ENCODE results near the gene GPC6. TPM values are rescaled to one million over a fixed set of nuclear protein-coding genes. Genes with fewer than 3 reads are reported as not detected.
"Not testable (repeated sequence)": the region's sequence is repeated elsewhere in the genome, so short reads cannot be mapped to it uniquely, and the experiment has no call there.

Gene GPC6
- total RNA-seq, 1 donor from 2014 or later: 42.9 TPM

DNA sequence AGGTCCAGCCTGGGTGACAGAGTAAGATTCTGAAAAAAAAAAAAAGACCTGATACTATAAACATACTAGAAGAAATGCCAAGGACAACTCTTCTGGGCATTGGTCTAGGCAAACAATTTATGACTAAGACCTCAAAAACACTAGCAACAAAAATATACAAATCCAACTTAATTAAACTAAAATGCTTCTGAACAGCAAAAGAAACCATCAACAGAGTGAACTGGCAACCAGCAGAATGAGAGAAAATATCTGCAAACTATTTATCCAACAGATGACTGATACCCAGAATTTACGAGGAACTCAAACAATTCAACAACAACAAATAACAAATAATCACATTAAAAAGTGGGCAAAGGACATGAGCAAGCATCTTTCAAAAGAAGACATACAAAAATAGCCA, 26.8 kb upstream of the GPC6 start:
- H3K79me2 ChIP-seq (ENCODE audit: low read depth): no peaks in the 10 kb centered on the region
- Mint-ChIP-seq H3K36me3 (no peaks in the 10 kb centered on the region), H3K4me1 (no peaks in the 10 kb centered on the region), H3K27me3 (ENCODE audit: insufficient read depth, low read depth) (peaks cover 2% of the 10 kb centered on the region), H3K9me3 (peaks cover 6% of the 10 kb centered on the region), H3K4me3 (no peak overlapping the region), H3K27ac (no peak overlapping the region)
- TF ChIP-seq, protein P1, sequence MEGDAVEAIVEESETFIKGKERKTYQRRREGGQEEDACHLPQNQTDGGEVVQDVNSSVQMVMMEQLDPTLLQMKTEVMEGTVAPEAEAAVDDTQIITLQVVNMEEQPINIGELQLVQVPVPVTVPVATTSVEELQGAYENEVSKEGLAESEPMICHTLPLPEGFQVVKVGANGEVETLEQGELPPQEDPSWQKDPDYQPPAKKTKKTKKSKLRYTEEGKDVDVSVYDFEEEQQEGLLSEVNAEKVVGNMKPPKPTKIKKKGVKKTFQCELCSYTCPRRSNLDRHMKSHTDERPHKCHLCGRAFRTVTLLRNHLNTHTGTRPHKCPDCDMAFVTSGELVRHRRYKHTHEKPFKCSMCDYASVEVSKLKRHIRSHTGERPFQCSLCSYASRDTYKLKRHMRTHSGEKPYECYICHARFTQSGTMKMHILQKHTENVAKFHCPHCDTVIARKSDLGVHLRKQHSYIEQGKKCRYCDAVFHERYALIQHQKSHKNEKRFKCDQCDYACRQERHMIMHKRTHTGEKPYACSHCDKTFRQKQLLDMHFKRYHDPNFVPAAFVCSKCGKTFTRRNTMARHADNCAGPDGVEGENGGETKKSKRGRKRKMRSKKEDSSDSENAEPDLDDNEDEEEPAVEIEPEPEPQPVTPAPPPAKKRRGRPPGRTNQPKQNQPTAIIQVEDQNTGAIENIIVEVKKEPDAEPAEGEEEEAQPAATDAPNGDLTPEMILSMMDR (IDR thresholded peaks at IDR 0.05): no peak
- TF ChIP-seq EZH2 (IDR thresholded peaks at IDR 0.05) (no peak), EZH2phosphoT487 (IDR thresholded peaks at IDR 0.05) (no peak)
- H3F3A ChIP-seq (ENCODE audit: low read depth): no peaks in the 10 kb centered on the region
- H3K36me3 ChIP-seq: no peaks in the 10 kb centered on the region
- H3K4me3 ChIP-seq: no peak overlapping the region
- H3K4me1 ChIP-seq: no peaks in the 10 kb centered on the region
- no peak overlapping the region for H2AFZ ChIP-seq (replicated peaks)
- H3K9ac ChIP-seq: no peak overlapping the region
- no peaks in the 10 kb centered on the region for H3K27me3 ChIP-seq
- H3K4me2 ChIP-seq: no peak overlapping the region
- no peak overlapping the region for H3K27ac ChIP-seq
- no peaks in the 10 kb centered on the region for H4K20me1 ChIP-seq (ENCODE audit: low read depth)
- H3K9me3 ChIP-seq (ENCODE audit: low read depth): no peaks in the 10 kb centered on the region
- no peak for DNase-seq (ENCODE audit: low spot score)

DNA sequence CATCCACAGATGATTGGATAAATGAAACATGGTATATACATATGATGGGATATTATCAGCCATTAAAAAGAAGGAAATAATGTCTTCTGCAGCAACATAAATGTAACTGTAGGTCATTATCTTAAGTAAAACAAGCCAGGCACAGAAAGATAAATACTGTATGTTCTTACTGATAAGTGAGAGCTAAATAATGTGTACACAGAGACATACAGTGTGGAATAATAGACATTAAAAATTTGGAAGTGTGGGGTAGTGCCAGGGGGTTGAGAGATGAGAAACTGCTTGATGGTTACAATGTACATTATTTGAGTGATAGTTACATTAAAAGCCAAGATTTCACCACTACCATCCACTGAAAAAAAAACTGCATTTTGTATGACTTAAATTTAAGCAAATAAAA, 26.0 kb upstream of the GPC6 start:
- H3K4me1 Mint-ChIP-seq: no peaks in the 10 kb centered on the region
- peaks cover under 1% of the 10 kb centered on the region for H3K9me3 Mint-ChIP-seq
- Histone ChIP-seq H3K4me2 (no peak overlapping the region), H3K79me2 (ENCODE audit: low read depth) (no peaks in the 10 kb centered on the region), H4K20me1 (ENCODE audit: low read depth) (no peaks in the 10 kb centered on the region), H3K27ac (no peak overlapping the region), H3K27me3 (no peaks in the 10 kb centered on the region), H3K36me3 (no peaks in the 10 kb centered on the region), H3K9me3 (ENCODE audit: low read depth) (no peaks in the 10 kb centered on the region), H3K4me3 (no peak overlapping the region), H3F3A (ENCODE audit: low read depth) (no peaks in the 10 kb centered on the region), H3K4me1 (no peaks in the 10 kb centered on the region), H2AFZ (replicated peaks) (no peak overlapping the region), H3K9ac (no peak overlapping the region)
- H3K4me3 Mint-ChIP-seq: no peak overlapping the region
- no peak overlapping the region for H3K27ac Mint-ChIP-seq
- H3K36me3 Mint-ChIP-seq: no peaks in the 10 kb centered on the region
- TF ChIP-seq, protein P1 (IDR thresholded peaks at IDR 0.05): no peak
- TF ChIP-seq EZH2phosphoT487 (IDR thresholded peaks at IDR 0.05): no peak
- TF ChIP-seq EZH2 (IDR thresholded peaks at IDR 0.05): no peak
- H3K27me3 Mint-ChIP-seq (ENCODE audit: insufficient read depth, low read depth): no peaks in the 10 kb centered on the region
- no peak for DNase-seq (ENCODE audit: low spot score)

DNA sequence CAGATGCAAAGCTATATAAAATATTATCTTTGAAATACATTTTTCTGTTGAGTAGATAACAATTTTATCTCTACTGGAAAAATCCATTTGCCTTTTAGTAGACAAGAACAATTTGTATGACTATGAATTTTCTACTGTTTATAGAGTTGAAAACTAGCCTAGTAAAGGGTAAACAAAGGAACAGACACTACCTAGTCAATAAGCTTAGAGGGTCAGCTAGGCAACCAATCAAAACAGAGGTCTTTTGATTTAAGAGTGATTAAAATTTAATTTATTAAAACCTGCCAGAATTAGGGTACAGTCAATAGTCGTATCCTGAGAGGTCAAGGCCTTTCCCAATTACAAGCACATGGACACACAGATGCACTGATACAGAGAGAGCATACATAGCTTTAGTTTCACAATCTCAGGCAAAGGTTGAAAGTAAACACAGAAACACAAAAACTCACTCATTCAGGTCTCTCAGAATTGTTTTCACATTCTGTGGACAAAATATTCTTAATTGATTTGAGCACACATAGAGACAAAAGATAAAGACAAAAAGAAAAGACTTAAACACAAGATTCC, 24.5 kb upstream of the GPC6 start:
- Mint-ChIP-seq H3K36me3 (no peaks in the 10 kb centered on the region), H3K27ac (no peak overlapping the region), H3K27me3 (ENCODE audit: insufficient read depth, low read depth) (no peaks in the 10 kb centered on the region), H3K9me3 (no peaks in the 10 kb centered on the region), H3K4me1 (no peaks in the 10 kb centered on the region), H3K4me3 (no peak overlapping the region)
- no peaks in the 10 kb centered on the region for H3K36me3 ChIP-seq
- no peak overlapping the region for H2AFZ ChIP-seq (replicated peaks)
- no peak overlapping the region for H3K27ac ChIP-seq
- H3K79me2 ChIP-seq (ENCODE audit: low read depth): no peaks in the 10 kb centered on the region
- TF ChIP-seq, protein P1 (IDR thresholded peaks at IDR 0.05): no peak
- no peak for TF ChIP-seq EZH2 (IDR thresholded peaks at IDR 0.05)
- TF ChIP-seq EZH2phosphoT487 (IDR thresholded peaks at IDR 0.05): no peak
- no peaks in the 10 kb centered on the region for H4K20me1 ChIP-seq (ENCODE audit: low read depth)
- no peak overlapping the region for H3K4me3 ChIP-seq
- H3K4me2 ChIP-seq: no peak overlapping the region
- H3K9ac ChIP-seq: no peak overlapping the region
- no peaks in the 10 kb centered on the region for H3F3A ChIP-seq (ENCODE audit: low read depth)
- H3K27me3 ChIP-seq: no peaks in the 10 kb centered on the region
- no peaks in the 10 kb centered on the region for H3K4me1 ChIP-seq
- no peak for DNase-seq (ENCODE audit: low spot score)
- no peaks in the 10 kb centered on the region for H3K9me3 ChIP-seq (ENCODE audit: low read depth)

DNA sequence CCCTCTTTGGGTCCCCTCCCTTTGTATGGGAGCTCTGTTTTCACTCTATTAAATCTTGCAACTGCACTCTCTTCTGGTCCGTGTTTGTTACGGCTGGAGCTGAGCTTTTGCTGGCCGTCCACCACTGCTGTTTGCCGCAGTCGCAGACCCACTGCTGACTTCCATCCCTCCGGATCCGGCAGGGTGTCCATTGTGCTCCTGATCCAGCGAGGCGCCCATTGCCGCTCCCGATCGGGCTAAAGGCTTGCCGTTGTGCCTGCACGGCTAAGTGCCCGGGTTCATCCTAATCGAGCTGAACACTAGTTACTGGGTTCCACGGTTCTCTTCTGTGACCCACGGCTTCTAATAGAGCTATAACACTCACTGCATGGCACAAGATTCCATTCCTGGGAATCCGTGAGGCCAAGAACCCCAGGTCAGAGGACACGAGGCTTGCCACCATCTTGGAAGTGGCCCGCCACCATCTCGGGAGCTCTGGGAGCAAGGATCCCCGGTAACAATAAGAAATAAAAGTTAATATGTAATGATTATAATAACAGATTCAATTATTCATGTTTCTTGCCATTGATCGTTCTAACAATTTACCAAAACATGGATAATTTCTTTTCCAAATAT, 19.7 kb upstream of the GPC6 start:
- not testable (repeated sequence) for H3K4me1 Mint-ChIP-seq; H3K4me1 ChIP-seq; H3K9me3 ChIP-seq (ENCODE audit: low read depth); DNase-seq (ENCODE audit: low spot score); H3K36me3 Mint-ChIP-seq; H3K4me3 Mint-ChIP-seq; H3K79me2 ChIP-seq (ENCODE audit: low read depth); H3K9ac ChIP-seq; H3K4me3 ChIP-seq; H3F3A ChIP-seq (ENCODE audit: low read depth); H3K36me3 ChIP-seq; H3K4me2 ChIP-seq; H3K27ac Mint-ChIP-seq; H3K27me3 Mint-ChIP-seq (ENCODE audit: insufficient read depth, low read depth); H3K27ac ChIP-seq; H4K20me1 ChIP-seq (ENCODE audit: low read depth); H3K9me3 Mint-ChIP-seq; H3K27me3 ChIP-seq
- peak overlapping the region; percentile 66 for H2AFZ ChIP-seq (replicated peaks)

Measured in neural progenitor cell (in vitro differentiated cells).